ENCODE results near the gene NFIA.

NFIA gene

DNA sequence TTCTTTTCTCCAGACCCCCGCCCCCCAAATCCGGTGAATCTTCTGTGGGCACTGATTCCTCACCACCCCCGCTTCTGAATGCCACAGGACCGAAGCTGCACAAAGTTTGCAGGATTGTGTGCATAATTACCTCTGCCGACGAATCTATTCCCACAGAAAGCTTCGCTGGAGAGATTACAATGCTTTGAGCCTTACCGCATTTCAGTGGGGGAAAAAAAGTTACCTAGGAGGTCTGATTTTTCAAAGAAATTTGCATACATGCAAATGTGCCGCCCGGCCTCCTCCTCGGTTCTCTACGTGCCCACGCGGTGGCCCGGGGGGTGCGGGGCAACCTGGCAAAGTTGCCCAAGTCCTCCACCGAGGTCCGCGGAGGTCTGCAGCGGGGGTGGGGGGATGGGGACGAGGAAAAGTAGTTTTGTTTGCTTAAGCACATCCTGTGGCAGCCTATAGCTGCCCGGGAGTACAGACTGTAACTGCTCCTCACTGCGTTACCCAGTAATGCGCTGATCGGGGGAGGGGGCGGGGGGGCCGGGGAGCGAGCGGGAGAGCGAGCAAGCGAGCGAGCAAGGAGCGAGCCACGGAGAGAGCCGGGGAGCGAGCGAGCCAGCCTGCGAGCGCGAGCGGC is 563 bp upstream of the NFIA start (continued):
- TF ChIP-seq, protein P1, sequence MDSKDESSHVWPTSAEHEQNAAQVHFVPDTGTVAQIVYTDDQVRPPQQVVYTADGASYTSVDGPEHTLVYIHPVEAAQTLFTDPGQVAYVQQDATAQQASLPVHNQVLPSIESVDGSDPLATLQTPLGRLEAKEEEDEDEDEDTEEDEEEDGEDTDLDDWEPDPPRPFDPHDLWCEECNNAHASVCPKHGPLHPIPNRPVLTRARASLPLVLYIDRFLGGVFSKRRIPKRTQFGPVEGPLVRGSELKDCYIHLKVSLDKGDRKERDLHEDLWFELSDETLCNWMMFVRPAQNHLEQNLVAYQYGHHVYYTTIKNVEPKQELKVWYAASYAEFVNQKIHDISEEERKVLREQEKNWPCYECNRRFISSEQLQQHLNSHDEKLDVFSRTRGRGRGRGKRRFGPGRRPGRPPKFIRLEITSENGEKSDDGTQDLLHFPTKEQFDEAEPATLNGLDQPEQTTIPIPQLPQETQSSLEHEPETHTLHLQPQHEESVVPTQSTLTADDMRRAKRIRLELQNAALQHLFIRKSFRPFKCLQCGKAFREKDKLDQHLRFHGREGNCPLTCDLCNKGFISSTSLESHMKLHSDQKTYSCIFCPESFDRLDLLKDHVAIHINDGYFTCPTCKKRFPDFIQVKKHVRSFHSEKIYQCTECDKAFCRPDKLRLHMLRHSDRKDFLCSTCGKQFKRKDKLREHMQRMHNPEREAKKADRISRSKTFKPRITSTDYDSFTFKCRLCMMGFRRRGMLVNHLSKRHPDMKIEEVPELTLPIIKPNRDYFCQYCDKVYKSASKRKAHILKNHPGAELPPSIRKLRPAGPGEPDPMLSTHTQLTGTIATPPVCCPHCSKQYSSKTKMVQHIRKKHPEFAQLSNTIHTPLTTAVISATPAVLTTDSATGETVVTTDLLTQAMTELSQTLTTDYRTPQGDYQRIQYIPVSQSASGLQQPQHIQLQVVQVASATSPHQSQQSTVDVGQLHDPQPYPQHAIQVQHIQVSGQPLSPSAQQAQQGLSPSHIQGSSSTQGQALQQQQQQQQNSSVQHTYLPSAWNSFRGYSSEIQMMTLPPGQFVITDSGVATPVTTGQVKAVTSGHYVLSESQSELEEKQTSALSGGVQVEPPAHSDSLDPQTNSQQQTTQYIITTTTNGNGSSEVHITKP (tag by site-specific recombination; IDR thresholded peaks at IDR 0.05), result peak; percentile 38
- TF ChIP-seq MZF1 (tag by site-specific recombination; IDR thresholded peaks at IDR 0.05; ENCODE audit: borderline replicate concordance) (peak; percentile 62), BCL11B (tag by site-specific recombination; IDR thresholded peaks at IDR 0.05; ENCODE audit: low read depth) (no peak), ZNF174 (tag by site-specific recombination; IDR thresholded peaks at IDR 0.05) (no peak), ZNF544 (tag by site-specific recombination; IDR thresholded peaks at IDR 0.05) (no peak), TCF7L2 (IDR thresholded peaks at IDR 0.05; ENCODE audit: borderline replicate concordance, low read depth, low read length) (0 out of 2 replicates have a peak, but pooled peaks have one; percentile 44), ZNF768 (tag by site-specific recombination; IDR thresholded peaks at IDR 0.05) (no peak), ZNF112 (tag by site-specific recombination; IDR thresholded peaks at IDR 0.05) (no peak), ZNF202 (tag by site-specific recombination; IDR thresholded peaks at IDR 0.05; ENCODE audit: borderline replicate concordance) (no peak), ZNF514 (tag by site-specific recombination; IDR thresholded peaks at IDR 0.05) (no peak), ZNF670 (tag by site-specific recombination; IDR thresholded peaks at IDR 0.05; ENCODE audit: low read depth) (no peak), ZNF239 (tag by site-specific recombination; IDR thresholded peaks at IDR 0.05) (no peak), ZNF2 (tag by site-specific recombination; IDR thresholded peaks at IDR 0.05) (peak; percentile 54; the same call in 1 of the 2 replicates), ZNF473 (tag by site-specific recombination; IDR thresholded peaks at IDR 0.05) (no peak), ZNF350 (tag by site-specific recombination; IDR thresholded peaks at IDR 0.05) (no peak), YY1 (tag by site-specific recombination; IDR thresholded peaks at IDR 0.05) (no peak), ZNF596 (tag by site-specific recombination; IDR thresholded peaks at IDR 0.05) (peak; percentile 76), ZNF549 (tag by site-specific recombination; IDR thresholded peaks at IDR 0.05) (no peak), ZNF629 (tag by site-specific recombination; IDR thresholded peaks at IDR 0.05) (0 out of 2 replicates have a peak, but pooled peaks have one; percentile 15), KLF9 (tag by site-specific recombination; IDR thresholded peaks at IDR 0.05; ENCODE audit: low read depth) (peak; percentile 21; the same call in 1 of the 2 replicates), ZXDB (tag by site-specific recombination; IDR thresholded peaks at IDR 0.05) (no peak), ZNF341 (tag by site-specific recombination; IDR thresholded peaks at IDR 0.05; ENCODE audit: low read depth) (no peak), SCRT1 (tag by site-specific recombination; IDR thresholded peaks at IDR 0.05; ENCODE audit: borderline replicate concordance) (no peak), ZSCAN16 (tag by site-specific recombination; IDR thresholded peaks at IDR 0.05) (no peak), ZNF837 (tag by site-specific recombination; IDR thresholded peaks at IDR 0.05) (no peak), HOXA7 (CRISPR knock-in tag; IDR thresholded peaks at IDR 0.05; ENCODE audit: borderline replicate concordance) (no peak), ZNF76 (tag by site-specific recombination; IDR thresholded peaks at IDR 0.05; ENCODE audit: borderline replicate concordance, low read depth) (no peak), ZEB2 (tag by site-specific recombination; IDR thresholded peaks at IDR 0.05) (peak; percentile 72)
- TF ChIP-seq, protein P2, sequence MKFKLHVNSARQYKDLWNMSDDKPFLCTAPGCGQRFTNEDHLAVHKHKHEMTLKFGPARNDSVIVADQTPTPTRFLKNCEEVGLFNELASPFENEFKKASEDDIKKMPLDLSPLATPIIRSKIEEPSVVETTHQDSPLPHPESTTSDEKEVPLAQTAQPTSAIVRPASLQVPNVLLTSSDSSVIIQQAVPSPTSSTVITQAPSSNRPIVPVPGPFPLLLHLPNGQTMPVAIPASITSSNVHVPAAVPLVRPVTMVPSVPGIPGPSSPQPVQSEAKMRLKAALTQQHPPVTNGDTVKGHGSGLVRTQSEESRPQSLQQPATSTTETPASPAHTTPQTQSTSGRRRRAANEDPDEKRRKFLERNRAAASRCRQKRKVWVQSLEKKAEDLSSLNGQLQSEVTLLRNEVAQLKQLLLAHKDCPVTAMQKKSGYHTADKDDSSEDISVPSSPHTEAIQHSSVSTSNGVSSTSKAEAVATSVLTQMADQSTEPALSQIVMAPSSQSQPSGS (tag by site-specific recombination; IDR thresholded peaks at IDR 0.05; ENCODE audit: low read depth), result no peak
- TF ChIP-seq, protein P3, sequence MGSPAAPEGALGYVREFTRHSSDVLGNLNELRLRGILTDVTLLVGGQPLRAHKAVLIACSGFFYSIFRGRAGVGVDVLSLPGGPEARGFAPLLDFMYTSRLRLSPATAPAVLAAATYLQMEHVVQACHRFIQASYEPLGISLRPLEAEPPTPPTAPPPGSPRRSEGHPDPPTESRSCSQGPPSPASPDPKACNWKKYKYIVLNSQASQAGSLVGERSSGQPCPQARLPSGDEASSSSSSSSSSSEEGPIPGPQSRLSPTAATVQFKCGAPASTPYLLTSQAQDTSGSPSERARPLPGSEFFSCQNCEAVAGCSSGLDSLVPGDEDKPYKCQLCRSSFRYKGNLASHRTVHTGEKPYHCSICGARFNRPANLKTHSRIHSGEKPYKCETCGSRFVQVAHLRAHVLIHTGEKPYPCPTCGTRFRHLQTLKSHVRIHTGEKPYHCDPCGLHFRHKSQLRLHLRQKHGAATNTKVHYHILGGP (tag by site-specific recombination; IDR thresholded peaks at IDR 0.05), result no peak
- TF ChIP-seq, protein P4, sequence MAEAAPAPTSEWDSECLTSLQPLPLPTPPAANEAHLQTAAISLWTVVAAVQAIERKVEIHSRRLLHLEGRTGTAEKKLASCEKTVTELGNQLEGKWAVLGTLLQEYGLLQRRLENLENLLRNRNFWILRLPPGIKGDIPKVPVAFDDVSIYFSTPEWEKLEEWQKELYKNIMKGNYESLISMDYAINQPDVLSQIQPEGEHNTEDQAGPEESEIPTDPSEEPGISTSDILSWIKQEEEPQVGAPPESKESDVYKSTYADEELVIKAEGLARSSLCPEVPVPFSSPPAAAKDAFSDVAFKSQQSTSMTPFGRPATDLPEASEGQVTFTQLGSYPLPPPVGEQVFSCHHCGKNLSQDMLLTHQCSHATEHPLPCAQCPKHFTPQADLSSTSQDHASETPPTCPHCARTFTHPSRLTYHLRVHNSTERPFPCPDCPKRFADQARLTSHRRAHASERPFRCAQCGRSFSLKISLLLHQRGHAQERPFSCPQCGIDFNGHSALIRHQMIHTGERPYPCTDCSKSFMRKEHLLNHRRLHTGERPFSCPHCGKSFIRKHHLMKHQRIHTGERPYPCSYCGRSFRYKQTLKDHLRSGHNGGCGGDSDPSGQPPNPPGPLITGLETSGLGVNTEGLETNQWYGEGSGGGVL (tag by site-specific recombination; IDR thresholded peaks at IDR 0.05), result peak; percentile 25; the same call in 1 of the 2 replicates
- TF ChIP-seq, protein P5, sequence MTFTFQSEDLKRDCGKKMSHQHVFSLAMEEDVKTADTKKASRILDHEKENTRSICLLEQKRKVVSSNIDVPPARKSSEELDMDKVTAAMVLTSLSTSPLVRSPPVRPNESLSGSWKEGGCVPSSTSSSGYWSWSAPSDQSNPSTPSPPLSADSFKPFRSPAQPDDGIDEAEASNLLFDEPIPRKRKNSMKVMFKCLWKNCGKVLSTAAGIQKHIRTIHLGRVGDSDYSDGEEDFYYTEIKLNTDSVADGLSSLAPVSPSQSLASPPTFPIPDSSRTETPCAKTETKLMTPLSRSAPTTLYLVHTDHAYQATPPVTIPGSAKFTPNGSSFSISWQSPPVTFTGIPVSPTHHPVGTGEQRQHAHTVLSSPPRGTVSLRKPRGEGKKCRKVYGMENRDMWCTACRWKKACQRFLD (tag by site-specific recombination; IDR thresholded peaks at IDR 0.05), result no peak

Measured in HEK293 (cell line).